Muscle of leg (tissue), 11 donors: ENCODE measurements around the gene FSTL1. TPM values are rescaled to one million over a fixed set of nuclear protein-coding genes. Genes with fewer than 3 reads are reported as not detected.

Experiments
- DNase-seq: peaks from one replicate; pipeline ENCODE4 v3.0.0; 2013
- H3K27ac ChIP-seq: one replicate; pipeline ENCODE4 v1.5.1; 2013; ENCODE audit warnings: mild to moderate bottlenecking, low read length, control low read depth
- H3K27me3 ChIP-seq: one replicate; pipeline ENCODE4 v1.6.1; 2013; ENCODE audit warnings: low read length; ENCODE audit not compliant: control insufficient read depth, insufficient read depth
- H3K36me3 ChIP-seq: one replicate; pipeline ENCODE4 v1.6.1; 2013; ENCODE audit warnings: low read length; ENCODE audit not compliant: control insufficient read depth, insufficient read depth
- H3K4me1 ChIP-seq: one replicate; pipeline ENCODE4 v1.6.1; 2013; ENCODE audit warnings: low read length; ENCODE audit not compliant: control insufficient read depth, insufficient read depth
- H3K4me3 ChIP-seq: one replicate; pipeline ENCODE4 v1.5.1; 2013; ENCODE audit warnings: low read length, control low read depth
- H3K9me3 ChIP-seq: replicated peaks from 2 replicates; pipeline ENCODE4 v1.6.1; 2013; ENCODE audit warnings: low read depth, low read length; ENCODE audit not compliant: control insufficient read depth
- WGBS: methylation state at CpG from one replicate; pipeline ENCODE4 v1.1.5; 2013; ENCODE audit warnings: missing lambda C conversion rate; ENCODE audit not compliant: insufficient coverage; 5-methylcytosine and 5-hydroxymethylcytosine counted together
- polyA plus RNA-seq, 8 donors: library from polyadenylated mRNA; unstranded; fragments of 120-200 nt; gene quantifications; one replicate each; pipeline versions ENCODE4 v1.2.1 to v1.2.3, GENCODE V29; 2013; ENCODE audit warnings: inconsistent platforms in 1 of 8, low replicate concordance in 1 of 8; ENCODE audit not compliant: insufficient read length in 8 of 8, insufficient read depth in 1 of 8
- total RNA-seq: library from RNA; stranded (reverse); fragments of 120-200 nt; gene quantifications from one replicate; pipeline ENCODE4 v1.2.4, GENCODE V29; 2013

FSTL1 gene
- total and polyA plus RNA-seq, 9 donors, result 385 to 1,043 (median 713) TPM

- peak; percentile 41 for DNase-seq
- H3K27me3 ChIP-seq, result no peaks in the 10 kb centered on the region
- H3K9me3 ChIP-seq, result no peaks in the 10 kb centered on the region
- H3K36me3 ChIP-seq, result no peaks in the 10 kb centered on the region
- peaks cover 3% of the 10 kb centered on the region for H3K4me1 ChIP-seq
- WGBS, result 83% methylated on average over 1 of the region's 4 CpGs
- no peak overlapping the region for H3K4me3 ChIP-seq
- no peak overlapping the region for H3K27ac ChIP-seq
These were observed 19.1 kb upstream of the FSTL1 start for GRCh38 chr3:120469882-120470301.

- Histone ChIP-seq H3K4me1 (peaks cover 3% of the 10 kb centered on the region), H3K27me3 (no peaks in the 10 kb centered on the region), H3K4me3 (no peak overlapping the region), H3K36me3 (no peaks in the 10 kb centered on the region), H3K9me3 (no peaks in the 10 kb centered on the region), H3K27ac (no peak overlapping the region)
- DNase-seq, result no peak
- 100% methylated on average over 1 of the region's 3 CpGs for WGBS
These were observed 18.6 kb upstream of the FSTL1 start for GRCh38 chr3:120469440-120469839.

GRCh38 chr3:120468635-120469295 is 18.0 kb upstream of the FSTL1 start:
- 61% methylated on average over 4 of the region's 5 CpGs for WGBS
- Histone ChIP-seq H3K4me3 (no peak overlapping the region), H3K9me3 (no peaks in the 10 kb centered on the region), H3K27me3 (no peaks in the 10 kb centered on the region), H3K4me1 (peaks cover 3% of the 10 kb centered on the region), H3K27ac (no peak overlapping the region), H3K36me3 (no peaks in the 10 kb centered on the region)
- DNase-seq, result no peak

GRCh38 chr3:120462409-120462959 is 11.7 kb upstream of the FSTL1 start:
- Histone ChIP-seq H3K27ac (no peak overlapping the region), H3K36me3 (no peaks in the 10 kb centered on the region), H3K27me3 (no peaks in the 10 kb centered on the region), H3K4me1 (peaks cover 12% of the 10 kb centered on the region), H3K4me3 (no peak overlapping the region), H3K9me3 (no peaks in the 10 kb centered on the region)
- no CpG with 5 or more reads among the region's 4 CpGs for WGBS
- DNase-seq, result no peak

- H3K27ac ChIP-seq, result no peak overlapping the region
- no peaks in the 10 kb centered on the region for H3K9me3 ChIP-seq
- no peaks in the 10 kb centered on the region for H3K36me3 ChIP-seq
- WGBS, result 92% methylated on average over 2 of the region's 3 CpGs
- DNase-seq, result no peak
- H3K27me3 ChIP-seq, result no peaks in the 10 kb centered on the region
- no peak overlapping the region for H3K4me3 ChIP-seq
- peaks cover 12% of the 10 kb centered on the region for H3K4me1 ChIP-seq
These were observed 10.6 kb upstream of the FSTL1 start for GRCh38 chr3:120461416-120461815.

GRCh38 chr3:120460862-120461261 is 10.1 kb upstream of the FSTL1 start:
- Histone ChIP-seq H3K36me3 (no peaks in the 10 kb centered on the region), H3K27me3 (no peaks in the 10 kb centered on the region), H3K4me3 (no peak overlapping the region), H3K4me1 (peaks cover 12% of the 10 kb centered on the region), H3K9me3 (no peaks in the 10 kb centered on the region), H3K27ac (no peak overlapping the region)
- WGBS, result 71% methylated on average over 9 of the region's 9 CpGs
- DNase-seq, result no peak

- Histone ChIP-seq H3K9me3 (no peaks in the 10 kb centered on the region), H3K27ac (no peak overlapping the region), H3K4me1 (peaks cover 12% of the 10 kb centered on the region), H3K4me3 (no peak overlapping the region), H3K27me3 (no peaks in the 10 kb centered on the region), H3K36me3 (no peaks in the 10 kb centered on the region)
- WGBS, result 50% methylated on average over 2 of the region's 5 CpGs
- no peak for DNase-seq
These were observed 9.5 kb upstream of the FSTL1 start for GRCh38 chr3:120460181-120460790.

- H3K4me1 ChIP-seq, result peaks cover 12% of the 10 kb centered on the region
- no peaks in the 10 kb centered on the region for H3K36me3 ChIP-seq
- no peak overlapping the region for H3K27ac ChIP-seq
- no peaks in the 10 kb centered on the region for H3K27me3 ChIP-seq
- H3K9me3 ChIP-seq, result no peaks in the 10 kb centered on the region
- 86% methylated on average over 1 of the region's 3 CpGs for WGBS
- no peak for DNase-seq
- H3K4me3 ChIP-seq, result no peak overlapping the region
These were observed 8.4 kb upstream of the FSTL1 start for GRCh38 chr3:120459196-120459595.

- H3K4me3 ChIP-seq, result no peak overlapping the region
- H3K27me3 ChIP-seq, result no peaks in the 10 kb centered on the region
- peaks cover 12% of the 10 kb centered on the region for H3K4me1 ChIP-seq
- DNase-seq, result no peak
- no peaks in the 10 kb centered on the region for H3K9me3 ChIP-seq
- no peak overlapping the region for H3K27ac ChIP-seq
- no peaks in the 10 kb centered on the region for H3K36me3 ChIP-seq
These were observed 7.0 kb upstream of the FSTL1 start for GRCh38 chr3:120457827-120458226.

GRCh38 chr3:120454076-120454689 is 3.4 kb upstream of the FSTL1 start:
- Histone ChIP-seq H3K36me3 (peaks cover under 1% of the 10 kb centered on the region), H3K4me1 (peaks cover 9% of the 10 kb centered on the region), H3K9me3 (no peaks in the 10 kb centered on the region), H3K27ac (no peak overlapping the region), H3K4me3 (no peak overlapping the region), H3K27me3 (no peaks in the 10 kb centered on the region)
- WGBS, result no CpG with 5 or more reads among the region's 1 CpG
- no peak for DNase-seq
